Posterior cingulate gyrus (tissue), 11 donors: Measurements from ENCODE around the gene MYO1B.

Experiments
- DNase-seq, 10 donors: peaks; one replicate each; pipeline versions ENCODE4 v3.0.0 to v3.0.0-alpha.2; 2020 to 2021; ENCODE audit warnings: mixed read lengths in 3 of 10
- intact Hi-C: fragments of 100-400 bp; cut with DNase I; formaldehyde crosslinking; loops from one replicate; pipeline ENCODE4 v1.15.1; 2023

The MYO1B gene

DNA sequence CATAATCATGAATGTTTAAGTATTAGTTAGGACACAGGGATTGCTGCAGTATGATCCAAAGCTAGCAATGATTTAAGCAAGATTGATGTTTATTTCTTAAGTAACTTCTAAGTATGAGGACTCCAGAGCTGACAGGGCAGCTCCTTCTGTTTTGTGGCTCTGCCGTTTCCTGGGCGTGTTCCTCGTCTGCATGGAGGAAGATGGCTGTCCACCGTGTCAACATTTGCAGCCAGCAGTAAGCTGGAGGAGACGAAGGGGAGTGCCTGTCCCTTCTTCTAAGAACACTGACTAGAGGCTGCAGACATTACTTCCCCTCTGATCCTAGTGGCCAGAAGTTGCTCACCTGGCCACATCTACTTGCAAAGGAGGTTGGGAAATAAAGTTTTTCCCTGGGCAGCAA lies 144.1 kb downstream of the MYO1B start:
- DNase-seq, result no peak
- intact Hi-C loops, result no loop called here

GRCh38 chr2:191391171-191391570 lies 146.0 kb downstream of the MYO1B start:
- intact Hi-C loops, result no loop called here
- DNase-seq, result no peak

DNA sequence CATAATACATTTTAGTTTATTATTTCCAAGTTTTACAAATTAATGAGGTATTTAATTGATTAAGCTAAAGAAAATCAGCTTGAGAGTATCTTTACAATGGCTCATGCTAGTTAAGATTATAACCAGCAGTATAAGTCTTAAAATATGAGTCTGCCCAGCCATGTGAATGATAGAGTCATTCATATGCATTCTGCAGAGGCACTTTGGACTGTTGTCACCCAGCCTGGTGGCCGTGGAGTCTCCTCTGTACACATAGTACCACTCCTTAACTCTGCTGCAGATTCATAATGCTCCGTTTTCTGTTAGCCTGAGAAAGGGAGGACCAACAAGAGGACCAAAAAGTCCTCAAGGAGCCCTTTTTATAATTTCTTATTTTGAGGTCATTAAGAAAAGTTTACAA lies 148.8 kb downstream of the MYO1B start:
- DNase-seq, result no peak
- intact Hi-C loops, result no loop called here

DNA sequence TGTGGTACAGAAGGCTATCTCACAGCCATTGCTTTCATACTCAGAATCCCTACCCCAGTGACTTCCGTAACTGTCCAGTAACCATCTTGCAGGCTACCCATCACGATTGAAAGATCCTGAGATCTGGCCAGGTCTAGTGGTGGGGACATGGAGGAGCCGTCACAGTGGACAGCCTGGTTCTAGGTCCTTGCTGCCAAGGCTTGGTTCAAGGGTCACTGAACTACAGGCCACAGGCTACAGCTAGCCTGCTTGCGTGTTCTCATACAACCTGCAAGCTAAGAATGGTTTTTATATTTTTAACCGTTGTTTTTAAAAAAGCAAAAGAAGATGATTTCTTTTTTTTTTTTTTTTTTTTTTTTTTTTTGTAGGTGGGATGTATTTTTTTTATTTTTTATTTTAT lies 151.6 kb downstream of the MYO1B start:
- no peak for DNase-seq

DNA sequence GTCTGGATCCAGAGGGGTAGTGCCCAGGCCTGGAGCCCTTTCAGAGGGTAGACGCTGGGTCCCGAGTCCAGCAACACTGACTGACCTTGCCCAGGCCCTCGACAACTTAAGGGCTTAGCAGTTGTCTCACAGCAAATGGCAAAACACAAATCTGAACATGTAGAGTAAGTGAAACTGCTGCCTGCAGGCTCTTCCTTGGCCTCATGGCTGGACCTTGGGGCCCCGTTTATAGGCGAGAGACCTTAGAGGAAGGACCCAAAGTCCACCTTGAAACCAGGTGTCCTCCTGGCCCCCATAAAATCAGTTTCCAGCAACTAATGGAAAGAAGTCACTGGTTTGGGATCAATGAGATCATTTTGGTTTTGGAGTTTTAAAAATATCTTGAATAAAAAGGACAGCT lies 154.4 kb downstream of the MYO1B start:
- intact Hi-C loops, result no loop called here
- no peak for DNase-seq

More for the DNA sequence above, 151.6 kb downstream of the MYO1B start:
- intact Hi-C loops, result no loop called here

- DNase-seq, result no peak
- intact Hi-C loops, result no loop called here
Observed at GRCh38 chr2:191401287-191401686, 156.1 kb downstream of the MYO1B start.

- DNase-seq, result no peak
- intact Hi-C loops, result no loop called here
Observed at GRCh38 chr2:191402966-191403565, 157.9 kb downstream of the MYO1B start.

- intact Hi-C loops, result no loop called here
- no peak for DNase-seq
Observed at GRCh38 chr2:191404568-191404991, 159.4 kb downstream of the MYO1B start.

GRCh38 chr2:191405546-191405945 lies 160.3 kb downstream of the MYO1B start:
- intact Hi-C loops, result no loop called here
- DNase-seq, result no peak

DNA sequence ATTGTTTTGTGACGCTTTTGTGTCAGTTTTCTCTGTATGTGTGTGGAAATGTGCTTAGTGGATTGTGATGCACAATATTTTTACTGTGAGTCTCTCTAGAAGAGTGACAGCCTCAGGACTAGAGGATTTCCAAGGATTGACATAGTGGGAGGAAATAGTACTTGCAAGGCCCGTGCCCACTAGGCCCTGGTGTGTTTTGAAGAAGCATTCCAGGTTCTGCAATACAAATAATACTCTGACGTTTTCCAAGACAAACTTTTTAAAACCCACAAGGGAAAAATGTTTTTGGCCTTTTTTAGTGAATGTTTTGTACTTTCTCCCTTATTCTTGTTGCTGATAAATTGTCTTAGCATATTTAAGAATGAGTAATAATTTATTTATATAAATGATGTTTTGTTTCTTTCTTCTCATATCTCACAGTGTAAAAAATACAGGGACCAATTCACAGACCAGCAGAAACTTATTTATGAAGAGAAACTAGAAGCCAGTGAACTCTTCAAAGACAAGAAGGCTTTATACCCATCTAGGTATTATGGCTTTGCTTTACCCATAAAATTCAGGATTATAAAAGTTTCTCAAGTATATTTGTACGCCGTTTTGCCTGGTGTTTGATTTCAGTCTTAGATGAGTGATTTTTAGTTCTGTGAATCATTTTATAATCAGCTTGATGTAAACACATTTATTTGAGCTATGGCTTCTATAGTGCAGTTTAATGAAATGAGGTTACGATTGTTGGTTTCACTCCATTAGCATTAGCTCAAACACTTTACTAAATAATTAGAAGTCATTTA lies 165.6 kb downstream of the MYO1B start:
- no peak for DNase-seq
- intact Hi-C loops, result no loop called here

- DNase-seq, result no peak
- intact Hi-C loops, result no loop called here
Observed at GRCh38 chr2:191411472-191411871, 166.3 kb downstream of the MYO1B start.

GRCh38 chr2:191412353-191412752 lies 167.1 kb downstream of the MYO1B start:
- intact Hi-C loops, result no loop called here
- DNase-seq, result peak in 3 of 10 donors; percentile 9 to 64 (median 14)

- intact Hi-C loops, result no loop called here
- no peak for DNase-seq
Observed at GRCh38 chr2:191415101-191415500, 169.9 kb downstream of the MYO1B start.

GRCh38 chr2:191415858-191416257 lies 170.7 kb downstream of the MYO1B start:
- intact Hi-C loops, result no loop called here
- no peak for DNase-seq

GRCh38 chr2:191417746-191418145 lies 172.5 kb downstream of the MYO1B start:
- DNase-seq, result no peak

DNA sequence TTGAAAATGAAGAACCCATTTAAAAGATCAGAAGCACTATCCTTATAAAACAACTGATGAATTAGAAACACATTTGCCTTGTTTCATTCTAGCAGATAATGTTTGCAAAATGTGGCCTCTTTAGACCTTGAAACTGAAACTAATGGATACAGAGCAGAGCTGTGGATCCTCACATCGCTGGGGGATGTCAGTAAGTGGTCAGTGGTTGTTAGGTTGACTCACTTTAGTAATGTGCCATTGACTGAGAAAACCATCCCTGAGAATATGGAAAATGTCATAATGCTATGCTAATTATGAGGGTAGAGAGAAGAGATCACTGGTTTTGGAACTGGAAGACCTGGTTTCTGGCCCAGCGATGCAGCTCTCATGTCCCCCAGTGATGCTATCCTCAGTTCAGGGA lies 176.7 kb downstream of the MYO1B start:
- intact Hi-C loops, result no loop called here
- DNase-seq, result no peak

More at GRCh38 chr2:191417746-191418145, 172.5 kb downstream of the MYO1B start:
- intact Hi-C loops, result no loop called here

- intact Hi-C loops, result no loop called here
- no peak for DNase-seq
Observed at GRCh38 chr2:191427031-191427430, 181.8 kb downstream of the MYO1B start.

DNA sequence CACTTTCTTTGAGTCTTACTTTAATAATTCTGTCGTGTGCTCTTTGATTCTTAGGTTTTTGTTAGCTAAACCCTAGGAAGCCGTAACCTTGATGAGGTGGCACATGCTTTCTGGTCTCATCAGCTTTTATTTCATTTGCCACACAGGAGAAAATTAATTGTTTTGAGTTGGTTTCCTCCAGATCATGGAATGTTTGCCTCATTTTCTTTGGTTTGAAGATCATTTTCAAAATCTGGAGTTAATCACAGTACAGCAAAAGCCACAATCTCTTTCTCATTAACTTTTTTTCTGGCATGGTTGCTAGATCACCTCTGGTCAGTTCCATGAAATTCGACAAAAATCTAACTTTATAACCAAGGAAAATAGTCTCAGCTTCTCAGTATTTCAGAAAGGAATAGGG lies 182.9 kb downstream of the MYO1B start:
- intact Hi-C loops, result no loop called here
- DNase-seq, result no peak

GRCh38 chr2:191430476-191430875 lies 185.3 kb downstream of the MYO1B start:
- no peak for DNase-seq
- intact Hi-C loops, result no loop called here

- DNase-seq, result no peak
- intact Hi-C loops, result no loop called here
Observed at GRCh38 chr2:191432121-191432520, 186.9 kb downstream of the MYO1B start.

DNA sequence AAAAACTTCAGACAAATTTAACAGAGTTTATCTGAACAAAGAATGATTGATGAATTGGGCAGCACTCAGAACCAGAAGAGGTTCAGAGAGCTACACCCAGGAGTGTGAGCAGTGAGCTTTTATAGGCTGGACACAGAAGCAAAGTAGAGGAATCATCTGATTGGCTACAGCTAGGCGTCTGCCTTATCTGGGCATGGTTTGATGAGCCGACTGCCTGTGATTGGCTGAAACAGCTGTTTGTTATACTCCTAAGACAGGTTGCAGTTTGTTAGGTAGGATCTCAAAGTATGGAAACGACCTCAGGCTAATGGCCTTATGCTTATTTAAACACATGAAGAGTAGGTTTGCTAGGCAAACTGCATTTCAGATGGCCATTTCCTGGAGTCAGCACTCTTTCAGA lies 188.9 kb downstream of the MYO1B start:
- DNase-seq, result no peak
- intact Hi-C loops, result no loop called here

DNA sequence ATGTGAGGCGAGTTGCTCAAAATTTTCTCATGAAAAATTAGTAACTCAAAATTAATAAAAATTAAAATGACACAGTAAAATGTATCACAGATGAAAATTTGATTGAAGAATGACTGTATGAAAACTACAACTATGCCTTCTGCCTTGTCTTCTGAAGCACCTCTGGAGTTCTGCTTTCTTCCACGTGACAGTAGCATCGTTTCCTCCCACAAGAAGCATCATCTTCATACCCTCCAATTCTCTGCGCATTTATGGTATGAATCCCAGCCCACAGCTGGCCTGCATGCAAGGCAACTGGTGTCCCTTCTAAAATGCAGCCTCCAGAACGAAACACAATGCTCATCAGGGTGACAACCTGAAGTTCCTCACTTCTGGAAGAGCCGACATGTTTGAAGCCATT lies 189.9 kb downstream of the MYO1B start:
- no peak for DNase-seq
- intact Hi-C loops, result no loop called here
